UCSD-AML1 (cell line): ENCODE data around the gene MYL7.

ENCODE experiments used
- DNase-seq: peaks from one replicate; lab custom pipeline; 2025; ENCODE audit not compliant: unreplicated experiment; lab: John Stamatoyannopoulos, UW

Gene MYL7

DNA sequence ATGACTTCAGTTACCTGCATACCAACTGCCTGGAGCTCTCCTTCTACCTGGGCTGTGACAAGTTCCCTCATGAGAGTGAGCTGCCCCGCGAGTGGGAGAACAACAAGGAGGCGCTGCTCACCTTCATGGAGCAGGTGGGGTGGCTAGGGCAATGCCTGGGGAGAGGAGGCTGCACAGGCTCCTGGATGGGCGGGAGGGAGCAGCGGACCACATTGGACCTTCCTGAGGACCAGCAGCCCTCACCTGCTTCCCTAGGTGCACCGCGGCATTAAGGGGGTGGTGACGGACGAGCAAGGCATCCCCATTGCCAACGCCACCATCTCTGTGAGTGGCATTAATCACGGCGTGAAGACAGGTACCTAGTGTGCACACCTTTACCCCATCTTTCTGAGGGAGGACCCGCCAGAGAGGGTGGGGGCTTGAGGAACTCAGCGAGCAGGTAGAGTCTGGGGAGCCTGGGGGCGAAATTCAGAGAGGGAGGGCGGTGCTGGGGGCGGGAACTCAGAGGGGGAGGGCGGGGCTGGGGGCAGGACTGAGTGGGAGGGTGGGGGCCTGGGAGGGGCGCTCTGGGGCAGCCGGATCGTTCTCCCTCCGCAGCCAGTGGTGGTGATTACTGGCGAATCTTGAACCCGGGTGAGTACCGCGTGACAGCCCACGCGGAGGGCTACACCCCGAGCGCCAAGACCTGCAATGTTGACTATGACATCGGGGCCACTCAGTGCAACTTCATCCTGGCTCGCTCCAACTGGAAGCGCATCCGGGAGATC is 28.0 kb downstream of the MYL7 start:
- no peak for DNase-seq

DNA sequence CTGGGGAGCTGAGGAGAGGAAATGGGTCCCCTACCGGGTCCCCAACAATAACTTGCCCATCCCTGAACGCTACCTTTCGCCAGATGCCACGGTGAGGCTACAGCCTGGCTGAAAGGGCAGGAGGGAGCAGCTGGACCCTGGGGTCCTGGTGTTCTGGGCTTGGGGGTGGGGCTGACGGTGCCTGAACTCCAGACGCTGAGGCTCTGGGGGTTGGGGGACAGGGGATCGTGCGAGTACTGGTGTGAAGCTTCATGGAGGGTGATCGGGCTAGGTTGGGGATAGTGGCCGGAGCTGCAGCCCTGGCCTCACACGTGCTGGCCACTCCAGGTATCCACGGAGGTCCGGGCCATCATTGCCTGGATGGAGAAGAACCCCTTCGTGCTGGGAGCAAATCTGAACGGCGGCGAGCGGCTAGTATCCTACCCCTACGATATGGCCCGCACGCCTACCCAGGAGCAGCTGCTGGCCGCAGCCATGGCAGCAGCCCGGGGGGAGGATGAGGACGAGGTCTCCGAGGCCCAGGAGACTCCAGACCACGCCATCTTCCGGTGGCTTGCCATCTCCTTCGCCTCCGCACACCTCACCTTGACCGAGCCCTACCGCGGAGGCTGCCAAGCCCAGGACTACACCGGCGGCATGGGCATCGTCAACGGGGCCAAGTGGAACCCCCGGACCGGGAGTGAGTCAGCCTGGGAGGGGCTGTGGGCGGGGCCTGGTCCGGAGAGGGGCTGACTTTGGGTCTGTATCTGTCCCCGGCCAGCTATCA is 28.7 kb downstream of the MYL7 start:
- DNase-seq: no peak

DNA sequence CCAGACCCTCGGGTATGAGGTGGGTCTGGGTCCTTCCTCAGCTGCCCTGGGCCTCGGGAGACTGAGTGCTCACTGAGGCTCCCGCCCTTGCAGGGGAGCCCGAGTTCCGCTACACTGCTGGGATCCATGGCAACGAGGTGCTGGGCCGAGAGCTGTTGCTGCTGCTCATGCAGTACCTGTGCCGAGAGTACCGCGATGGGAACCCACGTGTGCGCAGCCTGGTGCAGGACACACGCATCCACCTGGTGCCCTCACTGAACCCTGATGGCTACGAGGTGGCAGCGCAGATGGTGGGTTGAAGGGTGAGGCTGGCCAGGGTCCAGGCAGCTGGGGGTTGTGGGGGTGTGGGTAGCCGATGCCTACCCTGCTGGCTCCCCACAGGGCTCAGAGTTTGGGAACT is 29.4 kb downstream of the MYL7 start:
- DNase-seq: no peak

DNA sequence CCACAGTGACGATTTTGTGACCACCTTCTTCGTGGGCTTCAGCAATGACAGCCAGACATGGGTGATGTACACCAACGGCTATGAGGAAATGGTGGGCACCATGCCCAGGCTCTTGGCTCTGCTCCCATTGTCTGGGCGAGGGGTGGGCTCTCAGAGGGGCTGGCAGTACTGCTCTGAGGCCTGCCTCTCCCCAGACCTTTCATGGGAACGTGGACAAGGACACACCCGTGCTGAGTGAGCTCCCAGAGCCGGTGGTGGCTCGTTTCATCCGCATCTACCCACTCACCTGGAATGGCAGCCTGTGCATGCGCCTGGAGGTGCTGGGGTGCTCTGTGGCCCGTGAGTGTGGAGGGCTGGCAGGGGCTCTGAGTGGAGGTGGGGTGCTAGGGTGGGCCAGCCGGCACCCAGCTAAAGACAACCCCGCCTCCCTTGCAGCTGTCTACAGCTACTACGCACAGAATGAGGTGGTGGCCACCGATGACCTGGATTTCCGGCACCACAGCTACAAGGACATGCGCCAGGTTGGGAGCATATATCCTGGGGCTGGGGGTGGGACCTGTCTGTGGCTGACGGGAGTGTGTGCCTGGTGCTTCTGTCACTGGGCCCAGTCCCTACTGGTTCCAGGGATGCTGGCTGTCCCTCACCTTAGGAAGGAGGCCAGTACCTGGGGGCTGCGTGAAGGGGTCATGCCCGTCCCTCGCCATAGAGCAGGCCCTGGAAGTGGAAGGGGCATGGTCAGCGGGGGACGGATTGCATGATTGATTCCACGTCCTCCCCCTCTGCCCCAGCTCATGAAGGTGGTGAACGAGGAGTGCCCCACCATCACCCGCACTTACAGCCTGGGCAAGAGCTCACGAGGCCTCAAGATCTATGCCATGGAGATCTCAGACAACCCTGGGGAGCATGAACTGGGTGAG is 30.2 kb downstream of the MYL7 start:
- DNase-seq: no peak

DNA sequence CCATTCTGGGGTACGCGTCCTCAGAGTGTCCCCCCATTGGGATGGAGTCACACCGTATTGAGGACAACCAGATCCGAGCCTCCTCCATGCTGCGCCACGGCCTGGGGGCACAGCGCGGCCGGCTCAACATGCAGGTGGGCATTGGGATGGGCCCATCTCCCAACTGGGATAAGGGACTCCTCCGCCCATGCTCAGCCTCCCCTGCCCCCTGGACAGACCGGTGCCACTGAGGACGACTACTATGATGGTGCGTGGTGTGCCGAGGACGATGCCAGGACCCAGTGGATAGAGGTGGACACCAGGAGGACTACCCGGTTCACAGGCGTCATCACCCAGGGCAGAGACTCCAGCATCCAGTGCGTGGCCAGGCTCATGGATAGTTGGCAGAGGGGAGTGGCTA is 31.1 kb downstream of the MYL7 start:
- no peak for DNase-seq

DNA sequence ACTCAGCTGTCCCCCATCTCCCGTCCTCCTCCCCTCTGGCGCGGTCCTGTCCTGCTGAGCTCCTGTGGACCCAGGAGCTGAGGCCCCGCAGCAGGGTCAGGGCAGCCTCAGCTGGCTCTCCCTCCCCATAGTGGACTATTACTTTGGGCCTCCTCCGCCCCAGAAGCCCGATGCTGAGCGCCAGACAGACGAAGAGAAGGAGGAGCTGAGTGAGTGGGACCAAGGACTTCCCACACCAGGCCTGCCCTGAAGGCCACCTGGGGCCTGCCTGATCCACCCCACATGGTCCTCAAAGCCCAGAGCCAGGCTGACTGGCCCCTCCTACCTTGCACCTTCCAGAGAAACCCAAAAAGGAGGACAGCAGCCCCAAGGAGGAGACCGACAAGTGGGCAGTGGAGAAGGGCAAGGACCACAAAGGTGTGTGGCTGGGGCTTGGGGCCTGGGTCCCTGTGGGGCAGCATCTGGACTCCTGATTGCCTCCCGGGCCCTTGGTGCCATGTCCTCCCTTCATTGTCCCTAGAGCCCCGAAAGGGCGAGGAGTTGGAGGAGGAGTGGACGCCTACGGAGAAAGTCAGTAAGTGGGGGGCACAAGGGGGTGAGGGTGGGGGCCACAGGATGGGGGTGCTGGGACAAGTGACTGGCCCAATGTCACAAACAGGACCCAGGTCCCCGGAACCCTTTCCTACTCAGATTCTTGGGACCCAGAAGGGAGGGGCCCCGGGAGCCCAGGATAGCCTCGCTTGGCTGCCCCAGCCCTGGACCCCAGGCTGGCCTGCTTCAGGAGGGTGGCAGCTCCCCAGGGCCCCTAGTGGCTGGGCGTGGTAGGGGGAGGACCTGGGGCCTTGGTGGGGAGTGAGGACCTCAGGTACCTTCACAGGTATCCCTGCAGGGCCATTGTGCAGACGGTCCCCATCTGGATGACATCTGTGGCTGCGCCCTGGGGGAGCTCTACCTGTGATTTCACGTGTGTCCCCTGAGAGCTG is 32.1 kb downstream of the MYL7 start:
- DNase-seq: no peak

DNA sequence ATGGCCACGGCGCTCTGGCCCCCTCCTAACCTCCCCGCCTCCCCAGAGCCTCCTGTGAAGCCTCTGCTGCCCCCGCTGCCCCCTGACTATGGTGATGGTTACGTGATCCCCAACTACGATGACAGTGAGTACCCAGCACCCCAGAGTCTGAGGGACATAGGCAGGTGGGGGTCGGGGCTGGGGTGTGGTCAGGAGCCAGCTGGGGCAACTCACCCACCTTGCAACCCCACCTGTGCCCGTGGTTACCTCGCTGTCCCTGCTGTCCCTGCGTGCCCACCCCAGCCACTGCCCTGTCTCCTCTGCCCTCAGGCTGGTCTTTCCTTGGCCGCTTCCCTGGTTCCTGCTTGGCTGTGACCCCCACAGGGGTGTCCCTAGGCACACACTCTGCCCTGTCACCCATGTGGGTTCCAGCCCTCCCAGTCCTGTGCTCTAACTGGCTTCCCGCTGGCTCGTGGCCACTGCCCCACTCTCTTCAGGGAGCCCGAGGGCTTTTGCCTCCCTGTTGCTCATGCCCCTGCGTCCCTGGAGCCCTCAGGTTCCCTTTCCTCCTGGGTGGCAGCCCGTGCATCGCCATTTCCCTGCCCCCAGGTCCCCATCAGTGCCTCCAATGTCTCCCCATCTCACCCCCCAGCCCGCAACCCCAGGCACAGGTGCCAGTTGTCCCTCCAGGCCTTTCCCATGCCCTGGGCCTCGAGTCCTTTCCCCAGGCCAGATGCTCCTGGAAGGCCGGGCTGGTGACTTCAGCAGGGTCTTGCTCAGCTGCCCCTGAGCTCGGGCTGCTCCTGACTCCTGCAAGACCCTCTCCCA is 33.0 kb downstream of the MYL7 start:
- no peak for DNase-seq

DNA sequence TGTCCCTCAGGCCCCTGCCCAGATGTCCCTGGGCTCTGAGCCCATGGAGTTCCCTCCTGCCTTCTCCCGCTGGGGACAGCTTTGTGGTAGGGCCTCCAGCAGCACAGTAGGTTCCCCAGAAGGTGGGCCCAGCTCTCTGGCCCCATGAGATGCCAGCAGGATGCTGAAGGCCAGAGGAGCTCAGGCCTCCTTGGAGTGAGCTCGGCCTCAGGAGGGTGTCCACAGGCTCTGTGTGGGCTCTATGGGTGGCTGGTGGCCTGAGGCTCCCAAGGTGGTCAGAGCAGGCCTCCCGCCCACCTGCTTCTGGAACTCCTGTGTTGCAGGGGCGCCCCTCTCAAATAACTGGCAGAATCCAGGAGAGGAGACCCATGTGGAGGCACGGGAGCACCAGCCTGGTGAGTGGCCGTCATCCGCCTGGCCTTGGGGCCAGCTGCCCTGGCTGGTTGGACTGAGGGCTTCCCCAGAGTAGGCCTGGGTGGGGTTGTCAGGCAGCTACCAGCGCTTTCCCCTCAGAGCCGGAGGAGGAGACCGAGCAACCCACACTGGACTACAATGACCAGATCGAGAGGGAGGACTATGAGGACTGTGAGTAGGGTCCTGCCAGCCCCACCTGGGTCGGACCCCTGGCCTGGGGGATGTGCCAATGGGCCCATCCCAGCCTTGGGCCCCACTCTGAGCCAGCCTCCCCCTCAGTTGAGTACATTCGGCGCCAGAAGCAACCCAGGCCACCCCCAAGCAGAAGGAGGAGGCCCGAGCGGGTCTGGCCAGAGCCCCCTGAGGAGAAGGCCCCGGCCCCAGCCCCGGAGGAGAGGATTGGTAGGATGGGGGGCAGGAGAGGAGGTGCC is 33.8 kb downstream of the MYL7 start:
- DNase-seq: no peak

DNA sequence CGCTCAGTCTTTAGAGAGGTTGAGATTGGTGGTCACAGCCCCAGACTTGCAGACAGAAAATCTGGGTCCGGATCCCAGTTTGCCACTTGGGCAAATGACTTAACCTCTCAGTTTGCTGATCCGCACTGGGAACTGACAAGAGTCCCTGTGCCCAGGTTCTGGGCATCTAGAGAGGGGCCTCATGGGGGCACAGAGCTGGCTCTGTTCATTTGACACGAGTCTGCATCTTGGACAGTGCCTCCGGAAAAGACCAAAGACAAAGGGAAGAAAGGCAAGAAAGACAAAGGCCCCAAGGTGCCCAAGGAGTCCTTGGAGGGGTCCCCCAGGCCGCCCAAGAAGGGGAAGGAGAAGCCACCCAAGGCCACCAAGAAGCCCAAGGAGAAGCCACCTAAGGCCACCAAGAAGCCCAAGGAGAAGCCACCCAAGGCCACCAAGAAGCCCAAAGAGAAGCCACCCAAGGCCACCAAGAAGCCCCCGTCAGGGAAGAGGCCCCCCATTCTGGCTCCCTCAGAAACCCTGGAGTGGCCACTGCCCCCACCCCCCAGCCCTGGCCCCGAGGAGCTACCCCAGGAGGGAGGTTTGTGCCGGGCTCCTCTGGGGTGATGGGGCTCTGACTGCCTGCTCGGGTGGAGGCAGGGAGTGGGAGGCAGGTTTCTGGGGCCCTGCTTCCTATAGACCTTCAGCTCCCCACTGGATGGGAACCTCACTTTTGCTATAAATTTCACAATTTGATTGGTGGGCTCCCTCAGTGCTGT is 34.6 kb downstream of the MYL7 start:
- no peak for DNase-seq

DNA sequence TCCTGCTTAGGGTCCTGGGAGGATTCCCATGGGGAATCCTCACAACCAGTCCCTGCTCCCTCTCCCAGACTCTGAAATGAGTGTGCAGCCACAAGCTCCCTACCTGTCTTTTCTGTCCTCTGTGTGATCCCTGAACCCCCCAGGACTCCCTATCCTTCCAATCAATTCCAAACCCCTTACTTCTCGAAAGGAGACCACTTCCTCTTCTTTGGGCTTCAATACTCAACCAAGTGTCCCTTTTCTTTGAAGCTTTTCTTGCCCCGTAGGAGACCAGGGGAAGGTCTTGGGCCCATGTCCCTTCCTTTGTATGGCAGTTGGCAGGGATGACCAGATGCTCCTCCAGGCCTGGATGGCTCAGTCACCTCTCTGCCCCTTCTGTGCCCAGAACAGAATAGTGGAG is 35.3 kb downstream of the MYL7 start:
- no peak for DNase-seq

DNA sequence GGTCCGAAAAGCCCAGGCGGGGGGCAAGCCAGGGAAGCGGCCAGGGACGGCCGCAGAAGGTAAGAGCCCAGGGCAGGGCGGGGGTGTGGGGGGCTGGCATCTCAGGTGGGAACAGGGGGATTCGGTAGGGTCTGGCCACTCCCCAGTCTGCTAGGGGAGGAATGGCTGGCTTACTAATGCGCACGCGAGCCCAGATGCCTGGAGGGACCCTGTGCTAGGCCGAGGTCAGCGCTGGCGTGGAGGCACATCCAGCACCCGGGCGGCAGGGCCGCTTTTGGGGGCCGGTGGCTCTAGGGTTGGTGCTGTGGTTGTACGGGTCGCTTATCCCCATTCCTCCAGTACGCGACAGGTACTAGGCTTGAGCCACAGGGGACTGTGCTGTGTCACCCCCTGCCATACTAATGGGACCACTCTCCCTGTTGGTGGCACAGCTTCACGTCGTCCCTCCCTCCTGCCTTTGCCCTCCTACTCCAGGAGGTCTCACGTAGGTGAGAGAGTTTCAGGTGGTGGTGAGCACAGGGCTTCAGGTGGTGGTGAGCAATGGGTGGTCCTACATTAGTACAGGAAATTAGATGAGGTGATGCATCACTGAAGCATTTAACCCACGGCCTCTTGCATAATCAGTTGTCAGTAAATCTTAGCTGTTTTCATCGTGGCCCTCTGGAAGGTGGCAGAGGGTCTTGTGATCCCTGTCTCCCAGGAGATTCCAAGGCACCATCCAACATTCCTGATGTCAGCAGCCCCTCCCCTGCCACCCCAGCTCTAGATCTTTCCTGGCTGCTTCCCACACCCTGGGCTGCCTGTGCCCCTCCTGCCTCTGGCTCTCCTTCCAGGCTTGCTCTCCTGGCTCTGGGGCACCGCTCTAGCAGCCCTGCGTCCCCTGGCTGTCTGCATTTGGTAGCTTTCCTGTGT is 36.0 kb downstream of the MYL7 start:
- DNase-seq: no peak

DNA sequence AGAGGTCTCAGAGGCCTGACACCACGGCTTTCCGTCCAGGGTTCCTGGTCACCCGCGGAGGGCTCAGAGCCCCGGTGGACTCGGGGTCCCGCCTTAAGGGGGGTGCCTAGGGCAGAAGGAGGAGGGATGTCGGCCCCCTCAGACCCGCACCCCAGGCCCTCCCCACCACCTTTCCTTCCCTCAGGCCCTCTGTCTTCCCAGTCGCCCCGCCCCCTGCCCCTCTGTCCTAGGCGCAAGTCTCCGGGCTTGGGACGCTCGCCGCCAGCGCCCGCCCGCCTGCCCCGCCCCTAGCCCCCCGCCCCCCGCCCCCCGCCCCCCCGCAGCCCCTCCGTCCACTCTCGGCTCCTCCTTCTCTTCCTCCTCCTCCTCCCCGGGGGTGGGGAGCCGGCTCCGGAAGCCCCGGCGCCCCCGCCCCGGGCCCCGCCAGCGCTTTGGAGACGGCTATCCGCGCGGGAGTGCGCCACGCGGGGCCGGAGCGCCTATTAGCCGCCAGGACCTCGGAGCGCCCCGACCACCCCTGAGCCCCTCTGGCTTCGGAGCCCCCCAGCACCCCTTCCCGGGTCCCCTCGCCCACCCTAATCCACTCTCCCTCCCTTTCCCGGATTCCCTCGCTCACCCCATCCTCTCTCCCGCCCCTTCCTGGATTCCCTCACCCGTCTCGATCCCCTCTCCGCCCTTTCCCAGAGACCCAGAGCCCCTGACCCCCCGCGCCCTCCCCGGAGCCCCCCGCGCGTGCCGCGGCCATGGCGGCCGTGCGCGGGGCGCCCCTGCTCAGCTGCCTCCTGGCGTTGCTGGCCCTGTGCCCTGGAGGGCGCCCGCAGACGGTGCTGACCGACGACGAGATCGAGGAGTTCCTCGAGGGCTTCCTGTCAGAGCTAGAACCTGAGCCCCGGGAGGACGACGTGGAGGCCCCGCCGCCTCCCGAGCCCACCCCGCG is 36.9 kb downstream of the MYL7 start, which contains the start of gene AEBP1:
AEBP1 (plus strand) TSS at position 423 of the 937 bp plus-strand sequence; CDS start at position 744, 321 bp downstream.
- DNase-seq: no peak

DNA sequence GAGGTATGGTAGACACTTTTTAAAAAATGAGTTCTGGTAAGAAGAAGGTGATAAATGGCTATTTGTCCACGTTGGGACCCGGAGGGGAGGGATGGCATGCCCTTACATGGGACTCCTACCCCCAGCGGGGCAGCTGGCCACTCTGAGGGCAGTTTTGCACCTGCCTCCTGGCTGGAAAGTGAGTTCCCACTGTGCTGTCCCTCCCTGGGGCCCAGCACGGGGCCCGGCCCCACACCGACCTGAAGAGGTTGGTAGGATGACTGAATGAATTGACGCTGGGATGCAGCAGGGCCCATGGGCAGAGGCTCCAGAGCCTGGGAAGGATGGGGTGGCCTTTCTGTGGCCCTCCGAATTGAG is 37.6 kb downstream of the MYL7 start:
- no peak for DNase-seq

DNA sequence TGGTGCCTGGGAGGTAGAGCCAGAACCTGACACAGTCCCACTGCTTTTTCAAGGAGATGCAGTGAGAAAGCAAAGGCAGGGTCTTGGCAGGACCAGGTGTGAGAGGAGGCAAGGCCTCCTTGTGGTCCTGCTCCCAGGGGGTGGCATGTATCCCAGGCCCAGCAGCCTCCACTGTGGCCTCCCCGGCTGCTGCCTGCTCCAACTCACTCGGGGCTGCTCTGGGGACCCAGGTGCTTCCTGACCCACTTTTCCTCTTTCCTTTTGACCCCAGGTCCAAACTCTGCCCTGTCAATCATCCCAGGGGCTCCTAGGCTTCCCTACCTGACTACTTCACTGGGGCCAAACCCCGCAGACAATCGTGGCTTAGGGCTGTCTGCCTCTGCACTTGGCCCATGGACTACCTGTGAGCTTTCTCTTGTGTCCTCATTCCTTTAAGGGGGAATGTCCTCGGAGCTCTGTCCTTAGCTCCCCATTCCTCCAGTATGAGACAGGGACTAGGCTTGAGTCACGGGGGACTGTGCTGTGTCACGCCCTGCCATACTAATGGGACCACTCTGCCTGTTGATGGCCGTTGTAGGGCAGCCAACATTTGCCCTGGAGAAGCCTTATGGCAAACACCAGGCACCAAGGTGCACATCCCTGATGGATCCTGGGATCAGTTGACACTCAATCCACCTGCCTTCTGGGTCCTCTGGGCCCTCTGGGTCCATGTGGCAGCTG is 38.1 kb downstream of the MYL7 start:
- no peak for DNase-seq
